ENCODE results near the gene RNF13.
"Not testable (repeated sequence)": the region's sequence is repeated elsewhere in the genome, so short reads cannot be mapped to it uniquely, and the experiment has no call there.

Gene RNF13

DNA sequence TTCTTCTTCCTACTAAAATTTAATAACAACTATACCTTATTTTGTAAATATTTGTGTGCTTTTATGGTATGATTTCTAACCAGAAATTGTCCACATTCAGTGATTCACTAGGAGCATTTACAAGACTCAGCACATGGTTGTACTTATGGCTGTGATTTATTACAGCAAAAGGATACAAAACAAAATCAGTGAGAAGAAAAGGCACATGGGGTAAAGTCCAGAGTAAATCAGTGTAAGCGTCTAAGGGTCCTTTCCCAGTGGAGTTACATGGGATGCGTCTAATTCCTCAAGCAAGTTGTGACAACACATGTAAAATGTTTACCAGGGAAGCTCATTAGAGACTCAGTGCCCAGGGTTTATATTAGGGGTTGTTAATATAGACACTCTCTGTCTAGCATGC, 31.1 kb downstream of the RNF13 start:
- DNase-seq = no peak

DNA sequence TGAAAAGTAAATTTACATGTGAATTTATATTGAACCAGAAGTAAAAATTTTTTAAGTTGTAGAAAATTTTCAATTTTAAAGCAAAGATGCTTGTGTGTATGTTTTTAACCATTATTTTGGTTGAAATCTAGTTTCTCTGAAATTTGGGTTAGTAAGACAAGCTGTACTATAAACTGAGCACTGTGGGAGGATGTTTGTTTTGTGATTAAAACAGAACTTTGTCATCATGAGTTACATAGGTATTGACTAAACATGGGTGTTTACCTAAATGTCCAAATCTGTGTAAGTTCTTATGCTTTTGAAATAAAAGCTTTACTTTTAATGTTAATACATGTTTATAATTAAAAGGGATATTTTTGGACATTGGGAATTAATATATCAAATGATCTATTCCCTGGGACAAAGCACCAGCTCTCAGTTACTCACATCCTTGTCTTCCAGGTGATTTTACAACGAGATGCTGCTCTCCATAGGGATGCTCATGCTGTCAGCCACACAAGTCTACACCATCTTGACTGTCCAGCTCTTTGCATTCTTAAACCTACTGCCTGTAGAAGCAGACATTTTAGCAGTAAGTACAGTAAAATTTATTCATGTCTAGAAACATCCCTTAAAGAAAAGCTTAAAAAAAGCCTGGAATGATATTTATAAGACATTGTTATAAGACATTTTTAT, 32.7 kb downstream of the RNF13 start:
- DNase-seq = no peak

DNA sequence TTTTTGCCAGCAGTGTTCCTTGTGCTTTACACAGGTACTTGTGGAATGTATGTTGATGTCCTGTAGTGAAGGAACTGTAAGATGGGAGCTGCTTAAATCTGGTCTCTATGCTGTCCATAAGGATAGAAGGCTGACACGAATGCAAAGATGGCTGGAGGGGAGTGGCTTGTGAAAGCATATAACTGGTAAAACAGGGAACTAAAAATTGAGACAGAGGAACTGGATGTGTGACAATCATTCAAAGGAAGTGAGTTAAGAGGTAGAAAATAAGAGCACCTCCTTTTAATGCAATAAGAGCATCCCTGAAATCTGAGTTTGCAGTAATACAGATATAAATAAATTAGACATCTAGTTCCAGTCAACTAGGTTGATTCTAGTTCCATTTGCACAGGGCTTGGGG, 35.2 kb downstream of the RNF13 start:
- DNase-seq = no peak

DNA sequence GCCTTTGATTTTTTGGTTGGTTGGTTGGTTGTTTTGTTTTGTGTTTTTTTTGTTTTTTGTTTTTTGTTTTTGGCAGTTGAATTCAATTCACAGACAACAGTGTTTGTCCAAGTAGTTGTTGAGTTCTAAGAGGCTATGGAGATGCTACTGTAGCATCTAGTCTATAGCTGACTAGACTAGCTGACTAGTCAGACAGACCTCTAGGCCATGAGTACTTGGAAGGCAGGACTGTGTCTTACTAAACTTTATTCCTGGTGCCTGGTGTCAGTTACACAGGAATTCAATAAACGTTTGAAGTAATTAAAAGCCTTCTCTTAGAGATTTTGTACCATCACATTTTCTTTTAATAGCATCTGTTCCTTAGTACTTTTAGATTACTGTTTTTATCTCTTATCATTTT, 35.7 kb downstream of the RNF13 start:
- DNase-seq = no peak

DNA sequence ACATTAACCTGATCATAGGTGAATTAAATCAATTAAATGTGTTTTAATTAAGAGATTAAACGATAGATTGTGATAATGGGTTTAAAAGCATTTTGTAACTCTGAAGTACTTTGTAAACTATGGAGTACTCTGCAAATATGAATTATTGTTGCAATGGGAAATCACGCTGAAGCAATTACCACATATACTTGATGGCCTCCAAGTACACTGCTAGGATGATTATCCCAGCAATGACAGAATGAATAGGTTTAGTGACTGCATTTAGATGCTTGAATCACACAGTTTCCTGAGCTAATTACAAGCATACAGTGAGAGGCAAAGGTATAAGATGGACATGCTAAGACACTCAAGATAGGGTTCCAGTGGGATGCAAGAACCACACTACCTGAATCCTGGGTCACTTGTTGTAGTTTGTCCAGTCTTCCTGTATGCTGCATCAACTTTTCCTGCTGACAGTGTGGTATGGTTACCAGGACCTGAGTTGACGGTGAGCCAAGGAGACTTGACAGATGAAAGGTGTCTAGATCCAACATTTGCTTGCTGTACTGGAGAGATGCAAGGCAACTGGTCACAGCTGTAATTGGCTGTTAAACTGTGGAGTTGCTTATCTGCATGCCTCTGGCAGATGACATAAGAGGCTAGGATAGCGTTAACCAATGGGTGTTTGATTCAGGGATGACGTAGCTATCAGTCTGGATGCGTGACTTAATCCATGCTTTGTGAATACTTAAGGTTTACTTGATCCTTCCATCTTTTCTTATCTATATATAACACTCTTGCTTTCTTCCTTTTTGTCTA, 38.0 kb downstream of the RNF13 start:
- DNase-seq = no peak

DNA sequence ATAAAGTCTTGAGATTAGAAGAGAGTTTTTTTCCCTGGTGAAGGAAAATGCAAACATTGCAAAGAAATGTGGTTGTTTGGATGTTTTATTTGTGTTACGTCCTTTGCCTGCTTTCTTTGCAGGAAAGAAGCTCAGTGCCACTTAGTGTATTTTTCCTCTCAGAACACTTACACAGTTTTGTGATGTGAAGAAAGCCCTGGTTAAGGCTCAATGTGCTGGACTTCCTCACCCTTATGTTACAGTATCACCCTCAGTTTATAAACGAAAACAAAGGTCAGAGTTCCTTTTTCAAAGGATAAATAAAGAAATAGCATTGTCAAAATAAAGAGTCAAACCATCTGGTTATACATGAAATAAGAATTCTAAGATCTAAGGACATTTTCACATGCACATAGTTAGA, 45.9 kb downstream of the RNF13 start:
- no peak for DNase-seq

DNA sequence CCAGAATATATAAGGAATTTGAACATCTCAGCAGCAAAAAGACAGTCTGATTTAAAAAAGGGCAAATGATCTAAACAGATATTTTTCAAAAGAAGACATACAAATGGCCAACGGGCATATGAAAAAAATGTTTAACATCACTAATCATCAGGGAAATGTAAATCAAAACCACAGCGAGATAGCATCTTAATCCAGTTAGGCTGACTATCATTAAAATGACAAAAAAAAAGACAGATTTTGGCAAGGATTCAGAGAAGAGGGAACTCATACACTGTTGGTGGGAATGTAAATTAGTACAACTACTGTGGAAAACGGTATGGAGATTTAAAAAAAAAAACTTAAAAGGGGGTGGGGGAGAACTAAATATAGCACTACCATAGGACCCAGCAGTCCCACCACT, 47.9 kb downstream of the RNF13 start:
- no peak for DNase-seq

DNA sequence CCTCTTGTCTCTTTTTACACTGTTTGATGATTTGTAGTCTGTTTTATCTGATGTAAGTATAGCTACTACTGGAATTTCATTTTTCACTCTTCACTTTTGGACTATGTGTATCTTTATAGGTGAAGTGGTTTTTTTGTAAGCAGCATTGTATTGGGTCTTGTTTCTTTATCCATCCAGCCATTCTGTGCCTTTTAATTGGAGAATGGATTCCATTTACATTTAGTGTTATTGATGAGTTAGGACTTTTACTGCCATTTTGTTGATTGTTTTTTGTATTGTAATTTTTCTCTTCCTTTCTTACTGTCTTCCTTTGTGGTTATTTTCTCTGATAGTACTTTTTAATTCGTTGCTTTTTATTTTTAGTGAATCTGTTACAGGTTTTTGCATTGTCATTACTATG, 54.5 kb downstream of the RNF13 start:
- DNase-seq = no peak

DNA sequence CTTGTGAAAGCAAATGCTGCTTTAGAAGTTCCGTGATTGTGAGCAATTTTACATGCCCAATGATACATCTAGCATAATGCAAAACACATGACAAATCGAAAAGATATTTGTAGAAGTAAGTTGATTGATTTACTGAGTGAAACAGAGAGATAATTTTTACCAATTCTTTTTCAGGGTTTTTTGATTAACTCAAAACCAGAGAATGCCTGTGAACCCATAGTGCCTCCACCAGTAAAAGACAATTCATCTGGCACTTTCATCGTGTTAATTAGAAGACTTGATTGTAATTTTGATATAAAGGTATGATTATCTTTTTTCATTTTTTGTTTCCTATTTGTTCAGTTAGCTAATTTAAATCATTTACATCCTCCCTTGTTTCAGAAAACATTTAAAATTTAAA, 58.8 kb downstream of the RNF13 start:
- no peak for DNase-seq

DNA sequence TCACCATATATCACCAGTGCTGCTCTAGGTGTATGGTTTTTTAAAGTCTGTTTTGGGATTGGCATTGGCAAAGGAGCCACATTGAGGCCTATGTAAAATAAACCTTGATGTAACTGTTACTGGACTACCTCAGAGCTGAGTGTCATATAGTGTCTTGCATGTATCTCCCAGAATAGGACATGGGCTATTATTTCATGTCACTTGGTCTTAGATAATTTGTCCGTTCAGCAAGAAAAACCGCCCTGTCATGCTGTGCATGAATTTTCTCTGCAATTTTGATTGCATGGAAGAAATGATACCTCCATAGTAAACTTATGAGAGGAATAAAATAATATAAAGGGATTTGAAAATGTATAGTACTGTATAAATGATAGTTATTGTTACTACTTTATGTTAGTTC, 59.6 kb downstream of the RNF13 start:
- DNase-seq = no peak

DNA sequence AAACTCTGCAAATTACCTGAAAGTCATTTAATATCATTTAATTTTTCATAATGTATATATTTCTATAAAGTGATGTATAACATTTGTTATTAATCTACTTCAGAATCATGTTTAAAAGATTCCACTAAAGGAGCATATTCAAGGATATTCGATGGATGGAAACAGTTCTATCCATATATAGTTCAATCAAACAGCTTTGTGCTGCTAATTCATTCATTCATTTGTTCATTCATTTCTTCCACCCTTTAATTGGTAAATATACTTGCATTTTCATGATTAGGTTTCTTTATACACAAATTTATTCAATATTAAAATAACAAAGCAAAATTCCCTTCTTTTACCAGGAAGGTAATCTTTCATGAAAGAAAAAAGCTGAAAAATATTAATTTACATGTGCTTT, 64.7 kb downstream of the RNF13 start:
- DNase-seq = no peak

DNA sequence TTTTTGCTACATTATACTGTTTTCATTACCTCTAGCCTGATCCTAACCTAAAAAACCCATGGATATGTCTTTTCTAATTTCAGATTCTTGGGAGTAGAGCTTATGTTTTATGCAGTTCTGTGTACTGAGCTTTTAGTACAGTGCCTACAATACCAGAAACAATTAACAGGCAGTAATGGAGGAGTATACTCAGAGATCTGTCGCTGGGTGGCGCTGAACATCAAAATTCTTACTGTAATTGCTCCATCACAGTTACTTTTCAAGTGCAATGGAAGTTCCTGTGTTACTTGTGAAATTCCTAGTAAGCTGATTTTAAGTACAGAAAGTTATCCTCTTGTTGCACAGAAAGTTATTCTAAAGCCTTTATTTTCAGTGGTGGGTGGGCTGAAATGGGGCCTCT, 66.9 kb downstream of the RNF13 start:
- DNase-seq = peak; percentile 13 to 58

DNA sequence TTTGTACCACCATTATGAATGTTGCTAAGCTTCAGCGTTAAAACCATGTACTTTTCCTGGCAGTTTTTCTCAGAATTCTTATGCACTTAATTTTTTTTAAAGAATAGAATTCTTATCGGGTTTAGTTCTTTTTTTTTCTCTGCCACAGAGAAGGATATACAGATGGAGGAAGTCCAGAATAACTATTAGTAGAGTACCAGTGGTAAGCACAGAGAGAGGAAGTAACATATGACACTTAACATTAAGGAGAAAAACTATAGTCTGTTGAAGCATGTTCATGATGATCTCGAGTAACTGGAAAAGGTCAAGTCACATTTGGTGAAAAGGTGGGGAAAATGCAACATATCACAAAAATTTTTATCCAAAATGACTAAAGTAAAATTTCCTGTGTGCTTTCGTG, 68.9 kb downstream of the RNF13 start:
- DNase-seq = no peak

DNA sequence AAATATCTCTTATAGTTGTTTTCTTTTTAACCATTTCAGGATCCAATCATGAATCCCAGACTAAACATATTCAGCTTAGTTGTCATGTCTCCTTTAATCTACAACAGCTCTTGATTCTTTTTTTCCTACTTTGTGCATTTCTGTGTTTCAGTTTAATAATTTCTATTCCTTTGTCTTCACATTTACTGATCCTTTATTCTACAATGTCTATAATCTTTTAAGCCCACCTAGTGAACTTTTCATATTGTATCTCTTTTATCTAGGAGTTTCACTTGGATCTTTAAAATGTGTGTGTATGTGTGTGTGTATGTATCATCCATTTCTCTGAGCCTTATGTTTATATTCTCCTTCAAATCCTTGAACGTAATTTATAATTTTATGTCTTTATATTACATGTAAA, 70.1 kb downstream of the RNF13 start:
- DNase-seq = no peak

DNA sequence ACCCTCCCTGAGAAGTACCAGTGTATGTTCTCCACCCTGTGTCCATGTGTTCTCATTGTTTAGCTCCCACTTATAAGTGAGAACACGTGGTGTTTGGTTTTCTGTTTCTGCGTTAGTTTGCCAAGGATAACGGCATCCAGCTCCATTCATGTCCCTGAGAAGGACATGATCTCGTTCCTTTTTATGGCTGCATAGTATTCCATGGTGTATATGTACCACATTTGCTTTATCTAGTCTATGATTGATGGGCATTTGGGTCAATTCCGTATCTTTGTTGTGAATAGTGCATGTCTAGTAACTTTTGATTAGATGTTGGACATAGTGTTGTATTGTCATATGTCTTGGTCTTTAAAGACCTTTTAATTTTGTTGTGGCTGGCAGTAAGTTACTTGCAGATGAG, 70.8 kb downstream of the RNF13 start:
- DNase-seq = not testable (repeated sequence)

DNA sequence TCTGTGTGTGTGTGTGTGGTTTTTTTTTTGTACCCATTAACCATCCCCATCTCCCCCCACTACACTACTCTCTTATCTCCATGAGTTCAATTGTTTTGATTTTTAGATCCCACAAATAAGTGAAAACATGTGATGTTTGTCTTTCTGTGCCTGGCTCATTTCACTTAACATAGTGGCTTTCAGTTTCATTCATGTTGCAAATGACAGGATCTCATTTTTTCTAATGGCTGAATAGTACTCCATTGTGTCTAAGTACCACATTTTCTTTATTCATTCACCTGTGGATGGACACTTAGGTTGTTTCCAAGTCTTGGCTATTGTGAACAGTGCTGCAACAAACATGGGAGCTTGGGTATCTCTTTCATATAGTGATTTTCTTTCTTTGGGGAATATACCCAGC, 71.8 kb downstream of the RNF13 start:
- DNase-seq = not testable (repeated sequence)

DNA sequence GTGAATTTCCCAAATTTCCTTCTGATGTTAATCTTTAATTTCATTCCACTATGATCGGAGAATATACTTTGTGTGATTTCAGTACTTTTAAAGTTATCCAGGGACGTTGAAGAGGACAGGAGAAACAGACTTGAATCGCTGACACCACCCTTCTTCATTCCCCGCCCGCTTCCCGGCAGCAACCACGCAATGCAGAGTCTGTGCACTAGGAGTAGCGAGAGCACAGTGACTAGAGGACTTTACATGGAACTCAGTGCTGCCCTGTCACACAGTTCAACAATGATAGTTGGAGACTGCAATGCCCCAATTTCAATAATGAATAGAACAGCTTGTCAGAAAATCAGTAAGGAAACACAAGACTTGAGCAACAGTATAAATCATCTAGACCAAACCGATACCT, 73.9 kb downstream of the RNF13 start:
- DNase-seq = no peak

DNA sequence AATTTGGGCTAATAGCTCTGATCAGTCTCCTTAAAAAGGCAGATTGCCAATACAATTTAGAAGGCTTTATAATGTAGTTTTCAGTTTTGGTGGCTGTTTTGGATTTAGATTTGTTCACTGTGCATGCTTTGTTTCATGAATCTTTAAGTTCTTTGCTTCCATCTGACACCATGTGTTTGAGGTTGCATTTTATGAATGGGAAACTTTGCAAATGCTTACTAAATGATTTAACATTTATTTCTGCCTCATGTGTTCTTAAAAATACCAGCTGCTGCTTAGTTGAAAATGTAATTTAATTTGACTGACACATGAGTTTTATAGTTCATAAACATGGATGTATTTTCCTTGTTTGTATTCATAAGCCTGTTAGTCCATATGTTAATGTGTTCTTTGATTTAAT, 78.6 kb downstream of the RNF13 start:
- no peak for DNase-seq

DNA sequence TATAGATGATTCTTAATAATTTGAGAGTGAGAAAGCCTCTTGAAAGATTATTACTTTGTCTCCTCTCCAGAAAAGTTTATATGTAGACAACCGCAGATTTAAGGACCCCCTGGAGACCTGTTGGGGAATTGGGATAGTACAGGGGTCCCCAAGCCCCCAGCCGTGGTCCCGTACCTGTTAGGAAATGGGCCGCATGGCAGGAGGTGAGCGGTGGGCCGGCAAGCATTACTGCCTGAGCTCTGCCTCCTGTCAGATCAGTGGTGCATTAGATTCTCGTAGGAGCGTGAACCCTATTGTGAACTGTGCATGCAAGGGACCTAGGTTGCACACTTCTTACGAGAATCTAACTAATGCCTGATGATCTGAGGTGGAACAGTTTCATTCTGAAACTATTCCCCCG, 79.4 kb downstream of the RNF13 start:
- no peak for DNase-seq

DNA sequence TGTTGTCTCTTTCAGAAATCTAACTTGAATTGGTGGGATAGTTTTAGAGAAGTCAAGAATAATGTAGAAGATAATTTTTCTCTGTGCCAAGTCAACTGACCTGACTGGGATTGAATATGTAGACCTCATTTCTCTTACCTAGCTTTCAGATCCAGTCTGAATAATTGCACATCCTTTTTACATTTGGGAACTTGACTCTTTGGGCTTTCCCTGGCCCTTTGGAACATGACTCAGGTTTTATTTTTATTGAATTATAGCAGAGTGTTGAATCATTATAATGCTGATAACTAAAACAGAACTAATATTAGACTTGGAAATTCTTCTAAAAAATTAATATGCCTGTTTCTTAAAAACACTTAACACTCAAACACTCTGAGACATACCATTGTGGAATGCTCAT, 81.2 kb downstream of the RNF13 start:
- DNase-seq = no peak

DNA sequence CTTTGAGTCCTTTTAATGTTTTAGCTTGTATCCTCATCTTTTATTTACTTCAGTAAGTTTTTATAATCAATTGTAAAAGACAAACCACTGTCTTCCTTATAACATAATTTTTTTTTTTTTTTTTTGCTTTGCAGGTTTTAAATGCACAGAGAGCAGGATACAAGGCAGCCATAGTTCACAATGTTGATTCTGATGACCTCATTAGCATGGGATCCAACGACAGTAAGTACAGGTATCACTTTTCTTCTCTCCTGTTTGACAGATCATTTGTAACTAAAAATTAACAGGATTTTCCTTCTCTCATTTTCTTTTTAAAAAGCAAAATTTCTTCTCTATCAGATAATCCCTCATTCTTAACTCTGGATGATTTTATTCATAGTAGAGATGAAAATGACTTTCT, 82.3 kb downstream of the RNF13 start:
- DNase-seq = no peak

DNA sequence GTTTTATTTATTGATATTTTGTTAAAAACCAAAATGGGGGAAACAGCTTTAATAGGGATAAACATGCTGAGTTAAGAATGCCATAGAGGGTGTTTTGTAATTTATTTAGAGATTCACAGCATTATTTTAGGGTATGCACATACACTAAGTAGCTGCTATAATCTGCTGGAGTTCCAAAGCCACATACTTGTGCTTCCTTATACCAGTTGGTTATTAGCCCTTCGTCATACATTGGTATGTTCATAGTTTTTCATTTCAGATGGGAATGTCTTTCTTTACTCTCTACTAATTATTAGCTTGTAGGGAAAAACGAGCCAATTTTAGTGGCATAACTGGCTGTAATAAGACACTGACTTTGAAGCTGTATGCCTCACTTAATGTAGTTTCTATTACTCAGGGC, 82.8 kb downstream of the RNF13 start:
- no peak for DNase-seq

DNA sequence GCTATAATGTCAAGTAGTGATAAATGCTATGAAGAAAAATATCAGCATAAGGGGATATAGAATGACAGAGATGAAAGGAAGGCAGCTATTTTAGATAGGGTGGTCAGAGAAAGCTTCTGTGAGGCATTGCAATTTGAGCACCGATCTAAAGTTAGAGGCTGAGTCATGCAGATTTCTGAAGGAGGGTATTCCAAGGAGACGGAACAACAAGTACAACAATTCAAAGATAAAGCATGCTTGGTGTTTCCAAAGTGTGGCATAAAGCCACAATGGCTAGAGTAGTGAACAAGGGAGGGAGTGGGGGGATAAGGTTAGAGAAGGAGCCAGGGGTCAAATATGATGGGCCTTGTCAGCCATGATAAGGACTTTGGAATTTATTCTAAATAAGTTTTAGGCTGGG, 85.8 kb downstream of the RNF13 start:
- no peak for DNase-seq

DNA sequence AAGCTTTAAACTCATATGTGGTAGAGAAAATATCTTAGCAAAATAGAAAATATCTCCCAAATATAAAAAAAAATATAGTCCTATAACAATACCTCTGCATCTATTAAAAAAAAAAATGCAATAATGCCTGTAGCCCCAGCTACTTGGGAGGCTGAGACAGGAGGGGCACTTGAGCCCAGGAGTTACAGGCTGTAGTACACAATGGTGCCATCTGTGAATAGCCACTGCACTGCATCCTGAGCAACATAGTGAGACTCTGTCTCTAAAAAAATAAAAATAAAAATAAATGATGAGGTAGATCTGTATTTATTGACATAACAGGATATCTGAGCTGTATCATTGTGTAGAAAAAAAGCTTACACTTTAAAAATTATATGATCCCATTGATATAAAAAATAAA, 87.3 kb downstream of the RNF13 start:
- no peak for DNase-seq

DNA sequence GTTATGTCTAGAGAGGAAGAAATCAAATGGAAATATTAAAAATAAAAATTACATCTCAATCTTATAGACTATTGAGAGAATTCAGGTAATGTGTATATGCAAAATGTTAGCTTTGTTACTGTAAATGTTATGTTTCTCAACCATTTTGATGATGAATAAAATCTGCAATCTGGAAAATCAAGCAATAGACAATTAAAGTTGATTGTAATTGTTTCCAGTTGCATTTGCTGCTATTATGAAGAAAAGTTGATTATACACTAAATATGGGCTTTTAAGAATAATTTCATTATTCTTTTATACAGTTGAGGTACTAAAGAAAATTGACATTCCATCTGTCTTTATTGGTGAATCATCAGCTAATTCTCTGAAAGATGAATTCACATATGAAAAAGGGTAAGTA, 88.8 kb downstream of the RNF13 start:
- DNase-seq = no peak

Data from NCI-H524 (cell line).